Panc1 (cell line): ENCODE results near the gene SMIM8.

Experiments
- SIN3A ChIP-seq: IDR thresholded peaks from 2 replicates; pipeline ENCODE4 v1.6.1; 2012; ENCODE audit warnings: low read depth, mild to moderate bottlenecking, low read length, moderate library complexity, borderline replicate concordance; ENCODE audit not compliant: insufficient read depth
- TF ChIP-seq, protein P1 (sequence below): fragments of 450-650 bp; IDR thresholded peaks from 2 replicates; pipeline ENCODE4 v1.5.1; 2017; ENCODE audit warnings: mild to moderate bottlenecking

DNA sequence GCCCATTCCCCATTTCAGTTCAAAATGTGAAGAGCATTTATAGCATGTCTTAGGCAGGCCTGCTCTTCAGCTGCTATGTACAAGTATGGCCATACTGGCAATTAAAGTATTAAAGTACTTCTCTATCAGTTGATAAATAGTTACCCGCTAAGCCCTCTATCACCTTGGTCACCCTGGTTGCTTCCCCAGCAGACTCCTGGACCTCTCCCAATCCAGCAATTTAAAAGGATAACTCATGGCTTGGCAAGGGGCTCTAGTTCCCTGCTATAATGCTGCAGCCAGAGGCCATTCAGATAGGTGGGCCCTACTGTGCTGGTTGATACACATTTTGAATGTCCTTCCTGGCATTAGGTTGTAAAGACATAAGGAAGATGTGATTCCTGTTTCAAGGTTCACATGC is 29.2 kb downstream of the SMIM8 start:
- TF ChIP-seq, protein P1, sequence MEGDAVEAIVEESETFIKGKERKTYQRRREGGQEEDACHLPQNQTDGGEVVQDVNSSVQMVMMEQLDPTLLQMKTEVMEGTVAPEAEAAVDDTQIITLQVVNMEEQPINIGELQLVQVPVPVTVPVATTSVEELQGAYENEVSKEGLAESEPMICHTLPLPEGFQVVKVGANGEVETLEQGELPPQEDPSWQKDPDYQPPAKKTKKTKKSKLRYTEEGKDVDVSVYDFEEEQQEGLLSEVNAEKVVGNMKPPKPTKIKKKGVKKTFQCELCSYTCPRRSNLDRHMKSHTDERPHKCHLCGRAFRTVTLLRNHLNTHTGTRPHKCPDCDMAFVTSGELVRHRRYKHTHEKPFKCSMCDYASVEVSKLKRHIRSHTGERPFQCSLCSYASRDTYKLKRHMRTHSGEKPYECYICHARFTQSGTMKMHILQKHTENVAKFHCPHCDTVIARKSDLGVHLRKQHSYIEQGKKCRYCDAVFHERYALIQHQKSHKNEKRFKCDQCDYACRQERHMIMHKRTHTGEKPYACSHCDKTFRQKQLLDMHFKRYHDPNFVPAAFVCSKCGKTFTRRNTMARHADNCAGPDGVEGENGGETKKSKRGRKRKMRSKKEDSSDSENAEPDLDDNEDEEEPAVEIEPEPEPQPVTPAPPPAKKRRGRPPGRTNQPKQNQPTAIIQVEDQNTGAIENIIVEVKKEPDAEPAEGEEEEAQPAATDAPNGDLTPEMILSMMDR, result no peak
- no peak for TF ChIP-seq SIN3A
